Sigmoid colon (tissue), 7 donors: Measurements from ENCODE around the gene SMAD3. TPM values are rescaled to one million over a fixed set of nuclear protein-coding genes. Genes with fewer than 3 reads are reported as not detected.
A peak's percentile ranks its signal among the peaks of the same experiment; 100 is the strongest.
"Not testable (repeated sequence)": the region's sequence is repeated elsewhere in the genome, so short reads cannot be mapped to it uniquely, and the experiment has no call there.

ENCODE experiments used
- DNase-seq: peaks from one replicate; pipeline ENCODE4 v3.0.0-alpha.2; 2019
- H3K27ac ChIP-seq, 4 donors: fragments of 200-600 bp; sonication (generic); one replicate each; pipeline ENCODE4 v1.5.1; 2016 to 2019; ENCODE audit warnings: mild to moderate bottlenecking in 1 of 4
- H3K27me3 ChIP-seq, 3 donors: fragments of 200-600 bp; sonication (generic); one replicate each; pipeline ENCODE4 v1.5.1; 2019; ENCODE audit warnings: mild to moderate bottlenecking in 1 of 3
- H3K36me3 ChIP-seq, 4 donors: fragments of 200-600 bp; sonication (generic); one replicate each; pipeline ENCODE4 v1.5.1; 2016 to 2019
- H3K4me1 ChIP-seq, 4 donors: fragments of 200-600 bp; sonication (generic); one replicate each; pipeline ENCODE4 v1.5.1; 2017 to 2019
- H3K4me3 ChIP-seq, 4 donors: fragments of 200-600 bp; sonication (generic); one replicate each; pipeline ENCODE4 v1.5.1; 2017 to 2019; ENCODE audit warnings: mild to moderate bottlenecking in 2 of 4, moderate library complexity in 1 of 4
- H3K9me3 ChIP-seq, 4 donors: fragments of 200-600 bp in 3 of 4; sonication (generic) in 3 of 4; one replicate each; pipeline versions ENCODE4 v1.5.1 to v1.6.1; 2013 to 2019
- EP300 ChIP-seq, 4 donors: sonication (generic); formaldehyde crosslinking; IDR thresholded peaks; one replicate each; pipeline ENCODE4 v1.6.1; 2017; ENCODE audit warnings: antibody characterized with exemption in 4 of 4
- POLR2A ChIP-seq, 2 donors: fragments of 450-650 bp; IDR thresholded peaks; one replicate each; pipeline ENCODE4 v1.6.1; 2016; ENCODE audit warnings: antibody characterized with exemption in 2 of 2, mild to moderate bottlenecking in 2 of 2, moderate library complexity in 2 of 2
- POLR2AphosphoS5 ChIP-seq, 4 donors: sonication (generic); formaldehyde crosslinking; IDR thresholded peaks; one replicate each; pipeline ENCODE4 v1.6.1; 2017; ENCODE audit warnings: antibody characterized with exemption in 4 of 4
- WGBS, 2 donors: extraction: QIAGEN DNeasy Blood & Tissue Kit; methylation state at CpG; one replicate each; pipeline ENCODE4 v1.1.7; 2013; 5-methylcytosine and 5-hydroxymethylcytosine counted together
- intact Hi-C: fragments of 100-400 bp; cut with DNase I; formaldehyde crosslinking; loops from one replicate; pipeline ENCODE4 v1.15.1; 2023
- polyA plus RNA-seq, 3 donors: library from polyadenylated mRNA; stranded (reverse); fragments of 200-250 nt; gene quantifications; one replicate each; pipeline ENCODE4 v1.2.3, GENCODE V29; 2013
- total RNA-seq, 4 donors: library from RNA; depleted of rRNA; stranded (reverse); fragments of >200 nt; gene quantifications; one replicate each; pipeline ENCODE4 v1.1.0, GENCODE V29; 2016
- TF ChIP-seq, protein P1 (sequence below), 4 experiments: fragments of 450-650 bp in 3 of 4; fragments of 200-600 bp in 1 of 4; IDR thresholded peaks; one replicate each; pipeline ENCODE4 v1.5.1; 2016 to 2019; ENCODE audit warnings: antibody characterized with exemption in 4 of 4, mild to moderate bottlenecking in 3 of 4, moderate library complexity in 2 of 4
- donor health status: healthy with polysubstance abuse.
- donor health status: Bipolar disorder and iron deficiency.
- donor health status: healthy.

Gene SMAD3
- total and polyA plus RNA-seq, 7 donors, result 12.5 to 28.2 (median 18.4) TPM

DNA sequence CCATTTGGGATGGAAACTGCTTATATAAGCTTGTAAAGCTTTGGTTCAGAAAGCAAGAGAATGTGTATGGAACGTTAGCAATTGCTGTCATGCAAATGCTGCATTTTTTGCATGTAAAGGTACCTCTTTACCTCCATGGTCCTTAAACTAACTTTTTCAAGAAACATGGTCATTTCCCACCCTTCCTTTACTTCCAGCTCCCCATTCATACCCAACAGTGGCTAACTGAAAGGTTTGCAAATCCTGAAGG, 84.3 kb downstream of the SMAD3 start:
- no peaks in the 10 kb centered on the region for H3K36me3 ChIP-seq
- no peak overlapping the region for H3K4me3 ChIP-seq
- H3K4me1 ChIP-seq, result peaks cover 0 to 60% (median 53%) of the 10 kb centered on the region in 4 donors
- TF ChIP-seq, protein P1, sequence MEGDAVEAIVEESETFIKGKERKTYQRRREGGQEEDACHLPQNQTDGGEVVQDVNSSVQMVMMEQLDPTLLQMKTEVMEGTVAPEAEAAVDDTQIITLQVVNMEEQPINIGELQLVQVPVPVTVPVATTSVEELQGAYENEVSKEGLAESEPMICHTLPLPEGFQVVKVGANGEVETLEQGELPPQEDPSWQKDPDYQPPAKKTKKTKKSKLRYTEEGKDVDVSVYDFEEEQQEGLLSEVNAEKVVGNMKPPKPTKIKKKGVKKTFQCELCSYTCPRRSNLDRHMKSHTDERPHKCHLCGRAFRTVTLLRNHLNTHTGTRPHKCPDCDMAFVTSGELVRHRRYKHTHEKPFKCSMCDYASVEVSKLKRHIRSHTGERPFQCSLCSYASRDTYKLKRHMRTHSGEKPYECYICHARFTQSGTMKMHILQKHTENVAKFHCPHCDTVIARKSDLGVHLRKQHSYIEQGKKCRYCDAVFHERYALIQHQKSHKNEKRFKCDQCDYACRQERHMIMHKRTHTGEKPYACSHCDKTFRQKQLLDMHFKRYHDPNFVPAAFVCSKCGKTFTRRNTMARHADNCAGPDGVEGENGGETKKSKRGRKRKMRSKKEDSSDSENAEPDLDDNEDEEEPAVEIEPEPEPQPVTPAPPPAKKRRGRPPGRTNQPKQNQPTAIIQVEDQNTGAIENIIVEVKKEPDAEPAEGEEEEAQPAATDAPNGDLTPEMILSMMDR (IDR thresholded peaks at IDR 0.05), result no peak
- no peak for TF ChIP-seq POLR2AphosphoS5 (IDR thresholded peaks at IDR 0.05)
- no peak for TF ChIP-seq POLR2A (IDR thresholded peaks at IDR 0.05)
- no peak for TF ChIP-seq EP300 (IDR thresholded peaks at IDR 0.05)
- H3K27ac ChIP-seq, result peak overlapping the region in 3 of 4 donors; percentile 81 to 90 (median 86)
- WGBS, 2 donors, result 69 to 79% methylated on average over 1 of the region's 1 CpG
- H3K27me3 ChIP-seq, result no peaks in the 10 kb centered on the region
- intact Hi-C loops, result loop anchor here (5.0 kb wide), 2 partner anchors 42 to 82 kb away; partner anchors contain the start of gene SMAD3
- no peaks in the 10 kb centered on the region for H3K9me3 ChIP-seq
- DNase-seq, result no peak

DNA sequence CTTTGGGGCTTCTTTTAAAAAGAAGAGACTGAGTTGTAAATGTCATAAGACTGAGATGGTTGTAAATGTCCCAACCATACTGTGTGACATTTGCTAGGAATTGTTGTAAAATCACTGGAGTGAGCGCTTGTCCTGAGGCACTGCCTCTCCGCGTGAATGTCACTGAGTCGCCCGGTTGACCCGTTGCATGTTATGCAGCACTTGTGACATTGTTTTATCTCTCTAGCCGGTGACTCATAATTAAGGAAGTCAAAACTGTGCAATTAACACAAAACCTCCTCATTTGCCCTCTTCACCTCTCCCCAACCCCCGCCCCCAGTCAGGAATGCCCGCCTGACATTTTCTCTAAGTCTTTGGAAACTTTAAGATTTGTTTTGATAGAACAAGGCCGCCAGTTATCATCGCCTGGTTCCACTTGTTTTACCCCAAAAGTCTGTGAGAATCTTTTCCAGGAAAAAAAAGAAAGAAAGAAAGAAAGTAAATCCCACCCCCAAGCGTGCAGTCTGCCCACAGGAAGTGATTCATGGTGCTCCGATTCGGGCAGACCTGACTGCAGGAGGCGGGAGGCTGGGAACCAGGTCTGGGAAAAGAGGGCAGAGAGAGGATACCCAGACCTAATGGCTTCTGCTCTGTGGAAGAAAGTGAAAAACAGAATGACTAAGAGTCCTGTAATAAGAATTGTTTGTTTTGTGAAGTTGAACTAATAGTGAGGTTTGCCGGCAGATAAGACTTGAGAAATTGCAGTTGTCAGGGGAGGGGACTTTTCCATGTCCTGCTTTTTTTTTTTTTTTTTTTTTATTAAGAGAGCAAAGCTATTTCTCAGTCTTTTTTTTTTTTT, 84.8 kb downstream of the SMAD3 start:
- Histone ChIP-seq H3K27ac (peak overlapping the region; percentile 43 to 90 (median 84)), H3K4me1 (peaks cover 0 to 56% (median 48%) of the 10 kb centered on the region in 4 donors), H3K9me3 (no peaks in the 10 kb centered on the region), H3K27me3 (no peaks in the 10 kb centered on the region), H3K4me3 (peak overlapping the region in 1 of 4 donors; percentile 6), H3K36me3 (no peaks in the 10 kb centered on the region)
- intact Hi-C loops, result no loop called here
- DNase-seq, result peak; percentile 83
- 42 to 62% methylated on average over 16 of the region's 16 CpGs for WGBS, 2 donors
- TF ChIP-seq EP300 (IDR thresholded peaks at IDR 0.05) (no peak), POLR2AphosphoS5 (IDR thresholded peaks at IDR 0.05) (peak in 2 of 4 donors; percentile 31 to 32)

DNA sequence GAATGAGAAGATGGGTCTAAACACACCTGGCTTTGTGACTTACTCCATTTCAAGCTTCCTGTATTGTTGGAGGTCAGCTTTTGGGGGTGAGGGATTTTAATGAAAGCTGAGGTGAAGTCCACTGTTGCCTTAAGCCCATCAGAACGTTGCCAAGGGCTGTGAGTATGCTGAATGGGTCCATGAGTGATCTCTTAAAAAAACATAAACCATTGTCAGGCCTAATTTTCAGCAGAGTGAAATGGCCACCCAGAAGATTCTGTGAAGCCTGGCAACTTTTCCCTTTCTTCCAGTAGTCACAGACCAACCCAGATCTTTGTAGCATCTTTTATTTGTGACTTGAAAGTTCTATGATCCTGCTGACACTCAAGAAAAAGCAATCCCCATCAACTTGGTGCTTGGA, 87.0 kb downstream of the SMAD3 start:
- intact Hi-C loops, result no loop called here
- peak; percentile 12 for DNase-seq
- Histone ChIP-seq H3K27me3 (no peaks in the 10 kb centered on the region), H3K27ac (peak overlapping the region in 1 of 4 donors; percentile 7), H3K4me1 (peaks cover 0 to 34% (median 27%) of the 10 kb centered on the region in 4 donors), H3K9me3 (no peaks in the 10 kb centered on the region), H3K4me3 (no peak overlapping the region), H3K36me3 (no peaks in the 10 kb centered on the region)
- WGBS, 2 donors, result 67 to 71% methylated on average over 1 of the region's 1 CpG
- TF ChIP-seq EP300 (IDR thresholded peaks at IDR 0.05) (no peak), POLR2AphosphoS5 (IDR thresholded peaks at IDR 0.05) (no peak), POLR2A (IDR thresholded peaks at IDR 0.05) (no peak)
- TF ChIP-seq, protein P1 (IDR thresholded peaks at IDR 0.05), result no peak

DNA sequence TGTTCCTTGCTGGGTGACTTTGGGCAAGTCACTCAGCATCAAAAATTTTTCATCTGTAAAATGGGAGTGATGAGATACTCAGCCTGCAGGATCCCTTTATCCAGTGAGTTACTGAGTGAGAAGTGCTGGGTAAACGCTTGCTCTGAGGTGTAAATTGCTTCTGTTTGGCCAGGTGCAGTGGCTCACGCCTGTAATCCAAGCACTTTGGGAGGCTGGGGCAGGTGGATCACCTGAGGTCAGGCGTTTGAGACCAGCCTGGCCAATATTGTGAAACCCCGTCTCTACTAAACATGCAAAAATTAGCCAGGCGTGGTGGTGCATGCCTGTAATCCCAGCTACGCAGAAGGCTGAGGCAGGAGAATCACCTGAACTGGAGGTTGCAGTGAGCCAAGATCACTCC, 87.6 kb downstream of the SMAD3 start:
- WGBS, 2 donors, result 63 to 82% methylated on average over 6 of the region's 6 CpGs

DNA sequence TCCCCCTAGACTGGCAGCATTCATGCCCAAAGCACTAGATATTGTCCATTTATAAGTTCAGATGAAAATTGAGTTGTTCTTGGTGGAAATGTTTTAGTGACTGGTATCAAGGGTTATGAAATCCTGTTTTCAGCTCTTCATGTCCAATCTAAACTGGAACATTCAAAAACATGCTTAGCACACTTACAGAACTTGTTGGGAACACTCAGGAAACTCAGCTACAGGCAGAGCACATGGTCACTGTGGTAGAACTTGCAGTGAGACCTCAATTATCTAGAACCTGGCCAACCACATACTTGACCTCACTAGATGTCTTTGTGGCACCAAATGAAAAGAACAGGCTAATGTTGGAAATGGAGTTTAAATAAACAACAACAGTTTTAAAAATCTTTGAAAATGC, 88.8 kb downstream of the SMAD3 start:
- H3K36me3 ChIP-seq, result no peaks in the 10 kb centered on the region
- no peak for TF ChIP-seq EP300 (IDR thresholded peaks at IDR 0.05)
- H3K4me3 ChIP-seq, result no peak overlapping the region
- H3K4me1 ChIP-seq, result peaks cover 0 to 27% (median 19%) of the 10 kb centered on the region in 4 donors
- H3K27ac ChIP-seq, result no peak overlapping the region
- H3K27me3 ChIP-seq, result no peaks in the 10 kb centered on the region
- DNase-seq, result peak; percentile 26
- intact Hi-C loops, result no loop called here
- H3K9me3 ChIP-seq, result no peaks in the 10 kb centered on the region

More for the DNA sequence above, 87.6 kb downstream of the SMAD3 start:
- H3K27ac ChIP-seq, H3K27me3 ChIP-seq, intact Hi-C loops, H3K9me3 ChIP-seq, H3K4me3 ChIP-seq, H3K36me3 ChIP-seq: not testable (repeated sequence)
- DNase-seq, result peak; percentile 17
- H3K4me1 ChIP-seq, result peaks cover 0 to 34% (median 24%) of the 10 kb centered on the region in 4 donors

DNA sequence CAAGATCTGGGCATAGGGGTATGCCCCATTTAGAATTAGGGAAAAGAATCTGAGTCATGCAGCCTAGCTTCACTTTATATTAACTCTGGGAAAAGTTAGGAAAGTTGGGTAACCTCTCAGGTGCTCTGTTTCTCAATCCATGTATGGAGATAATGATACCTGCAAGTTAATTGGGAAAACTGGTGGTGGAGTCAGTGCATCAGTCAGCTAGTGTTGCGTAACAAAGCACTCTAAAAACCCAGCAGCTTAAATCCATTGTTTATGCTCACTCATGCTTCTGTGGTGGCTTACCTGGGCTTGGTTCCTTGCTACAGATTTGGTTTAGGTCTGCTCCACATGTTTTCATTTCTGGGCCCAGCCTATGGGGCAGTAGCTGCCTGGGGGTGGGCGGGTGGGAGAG, 91.0 kb downstream of the SMAD3 start:
- DNase-seq, result no peak
- H3K27me3 ChIP-seq, result no peaks in the 10 kb centered on the region
- intact Hi-C loops, result no loop called here
- H3K4me3 ChIP-seq, result no peak overlapping the region
- WGBS, 2 donors, result 98% methylated on average over 2 of the region's 2 CpGs
- H3K36me3 ChIP-seq, result no peaks in the 10 kb centered on the region
- H3K27ac ChIP-seq, result no peak overlapping the region
- H3K9me3 ChIP-seq, result no peaks in the 10 kb centered on the region
- peaks cover 0 to 13% (median 6%) of the 10 kb centered on the region in 4 donors for H3K4me1 ChIP-seq
- TF ChIP-seq, protein P1 (IDR thresholded peaks at IDR 0.05), result no peak
- no peak for TF ChIP-seq POLR2A (IDR thresholded peaks at IDR 0.05)
